IPS DF 4.7 (cell line): ENCODE results near the gene TOR1AIP2.
"Not testable (repeated sequence)": the region's sequence is repeated elsewhere in the genome, so short reads cannot be mapped to it uniquely, and the experiment has no call there.

Experiments used
- DNase-seq: peaks from one replicate; pipeline ENCODE4 v3.0.0-alpha.2; 2013; ENCODE audit warnings: low spot score; ENCODE audit errors: extremely low read depth

TOR1AIP2 gene

GRCh38 chr1:179875596-179876299 lies 1.9 kb downstream of the TOR1AIP2 start:
- no peak for DNase-seq

- no peak for DNase-seq
Measured at GRCh38 chr1:179873438-179873851, 4.2 kb downstream of the TOR1AIP2 start.

- DNase-seq = no peak
Measured at GRCh38 chr1:179872558-179872957, 5.0 kb downstream of the TOR1AIP2 start.

- DNase-seq = no peak
Measured at GRCh38 chr1:179871940-179872339, 5.7 kb downstream of the TOR1AIP2 start.

GRCh38 chr1:179870870-179871269 lies 6.7 kb downstream of the TOR1AIP2 start:
- DNase-seq = no peak

GRCh38 chr1:179867493-179868330 lies 9.9 kb downstream of the TOR1AIP2 start:
- DNase-seq = peak; percentile 11

GRCh38 chr1:179866616-179867015 lies 11.0 kb downstream of the TOR1AIP2 start:
- DNase-seq = no peak

- no peak for DNase-seq
Measured at GRCh38 chr1:179865377-179865776, 12.2 kb downstream of the TOR1AIP2 start.

GRCh38 chr1:179860652-179861051 lies 17.0 kb downstream of the TOR1AIP2 start:
- no peak for DNase-seq

- DNase-seq = no peak
Measured at GRCh38 chr1:179857009-179857408, 20.6 kb downstream of the TOR1AIP2 start.

GRCh38 chr1:179856296-179856695 lies 21.3 kb downstream of the TOR1AIP2 start:
- no peak for DNase-seq

- not testable (repeated sequence) for DNase-seq
Measured at GRCh38 chr1:179855831-179856230, 21.8 kb downstream of the TOR1AIP2 start.

GRCh38 chr1:179853102-179853501 lies 24.5 kb downstream of the TOR1AIP2 start:
- no peak for DNase-seq

GRCh38 chr1:179848233-179848632 lies 29.4 kb downstream of the TOR1AIP2 start:
- no peak for DNase-seq

- no peak for DNase-seq
Measured at GRCh38 chr1:179840107-179840506, 37.5 kb downstream of the TOR1AIP2 start.

GRCh38 chr1:179836686-179837445 lies 40.7 kb downstream of the TOR1AIP2 start:
- not testable (repeated sequence) for DNase-seq

- no peak for DNase-seq
Measured at GRCh38 chr1:179831852-179832699, 45.5 kb downstream of the TOR1AIP2 start.

GRCh38 chr1:179831225-179831624 lies 46.4 kb downstream of the TOR1AIP2 start:
- DNase-seq = no peak

- DNase-seq = no peak
Measured at GRCh38 chr1:179828554-179829110, 49.0 kb downstream of the TOR1AIP2 start.

- no peak for DNase-seq
Measured at GRCh38 chr1:179826626-179827280, 50.9 kb downstream of the TOR1AIP2 start.
